ENCODE measurements around the gene GNG2. TPM values are rescaled to one million over a fixed set of nuclear protein-coding genes. Genes with fewer than 3 reads are reported as not detected.

The GNG2 gene
- total and polyA plus RNA-seq, 2 of the 8 experiments (the other 6 are each of a cell fraction or from before 2014, with no cell fraction given) = 8.2 to 17.9 TPM

DNA sequence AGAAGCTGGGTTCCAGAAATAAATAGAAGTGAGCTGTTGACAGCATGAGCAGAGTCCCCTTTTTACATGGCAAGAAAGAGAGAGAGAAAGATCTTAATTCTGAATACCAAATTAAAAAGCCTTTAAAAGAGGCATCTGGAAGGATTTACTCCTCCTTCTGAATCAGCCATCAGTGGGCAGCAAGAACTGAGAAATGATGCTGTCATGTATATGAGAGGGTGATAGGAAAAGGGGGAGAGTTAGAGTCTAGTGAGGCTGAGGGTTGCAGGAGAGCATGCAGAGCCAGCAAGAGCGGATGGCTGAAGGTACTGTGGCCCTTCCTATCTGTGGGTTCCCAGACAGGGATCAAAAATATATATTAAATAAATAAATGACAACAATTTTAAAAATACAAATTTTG, 34.5 kb upstream of the GNG2 start:
- Histone ChIP-seq H2BK20ac (ENCODE audit: low read length) (no peak overlapping the region), H2BK12ac (ENCODE audit: low read depth, low read length) (no peak overlapping the region), H3K18ac (ENCODE audit: extremely low read depth, low read length) (no peak overlapping the region), H3K79me2 (ENCODE audit: control insufficient read depth in 1 of 2, insufficient read depth in 2 of 2, low read length in 2 of 2) (no peaks in the 10 kb centered on the region), H3K4ac (replicated peaks; ENCODE audit: insufficient read length, low read depth, low read length) (no peak overlapping the region), H4K91ac (replicated peaks; ENCODE audit: insufficient read length, low read length) (no peak overlapping the region), H3K4me3 (ENCODE audit: extremely low read depth in 1 of 4, insufficient read depth in 2 of 4, low read depth in 3 of 4, low read length in 4 of 4) (no peak overlapping the region), H3K56ac (replicated peaks; ENCODE audit: insufficient read length, low read depth, low read length) (no peak overlapping the region), H3K23me2 (ENCODE audit: low read depth, low read length) (peaks cover 2% of the 10 kb centered on the region; the same call in 1 of the 2 replicates), H3K23ac (ENCODE audit: insufficient read length) (no peak overlapping the region), H4K5ac (ENCODE audit: insufficient read length, low read depth, low read length) (no peak overlapping the region), H3K4me2 (ENCODE audit: insufficient read depth in 1 of 2, low read depth in 2 of 2, low read length in 2 of 2) (no peak overlapping the region), H3K9me3 (ENCODE audit: insufficient read depth in 2 of 2, low read depth in 1 of 2, low read length in 1 of 2) (no peaks in the 10 kb centered on the region), H3K27ac (ENCODE audit: low read depth, low read length) (no peak overlapping the region), H3K9ac (replicated peaks in 1 of 4; ENCODE audit: extremely low read depth in 1 of 4, low read depth in 3 of 4, low read length in 3 of 4) (no peak overlapping the region), H2BK5ac (ENCODE audit: low read depth, low read length) (no peak overlapping the region), H3K27me3 (replicated peaks in 1 of 4; ENCODE audit: control insufficient read depth in 3 of 4, extremely low read depth in 1 of 4, insufficient read depth in 3 of 4, low read length in 3 of 4) (no peaks in the 10 kb centered on the region), H4K8ac (ENCODE audit: extremely low read depth, insufficient read depth, low read length) (no peak overlapping the region), H3K79me1 (ENCODE audit: low read depth, low read length) (no peaks in the 10 kb centered on the region), H2AK5ac (ENCODE audit: low read depth, low read length) (no peak overlapping the region), H4K20me1 (replicated peaks in 1 of 2; ENCODE audit: control insufficient read depth in 1 of 2, insufficient read depth in 2 of 2, low read length in 2 of 2) (no peaks in the 10 kb centered on the region), H2BK15ac (ENCODE audit: low read length) (no peak overlapping the region), H3K4me1 (replicated peaks in 1 of 4; ENCODE audit: control insufficient read depth in 3 of 4, insufficient read depth in 4 of 4, low read length in 3 of 4) (peaks cover 0 to 10% (median 3%) of the 10 kb centered on the region in 4 experiments; a peak in 3 of 7 replicates), H3K36me3 (ENCODE audit: control insufficient read depth in 2 of 4, insufficient read depth in 4 of 4, low read length in 3 of 4) (no peaks in the 10 kb centered on the region), H2AFZ (ENCODE audit: low read length) (no peak overlapping the region), H3K14ac (ENCODE audit: insufficient read length) (no peak overlapping the region), H2BK120ac (replicated peaks; ENCODE audit: low read depth, low read length) (no peak overlapping the region)
- WGBS, 2 experiments (ENCODE audit: extremely low coverage in 1 of 2, insufficient coverage in 1 of 2, insufficient read length in 1 of 2, insufficient replicate concordance in 2 of 2, low coverage in 1 of 2, low lambda C conversion rate in 2 of 2, missing lambda C conversion rate in 1 of 2) = 90% methylated on average over 1 of the region's 1 CpG; no CpG with 5 or more reads in 1 of the 2 experiments
- CTCF ChIA-PET (ENCODE audit: partially characterized antibody) = interaction anchor here (1.6 kb wide), 1 partner anchor 153 kb away, joined by 3 read pairs; no protein-coding TSS in a partner anchor
- FAIRE-seq (no peak), DNase-seq (ENCODE audit: low read depth in 1 of 2, low spot score in 2 of 2) (no peak)
- POLR2A ChIA-PET (ENCODE audit: partially characterized antibody) = no interaction called here
- TF ChIP-seq, protein P1, sequence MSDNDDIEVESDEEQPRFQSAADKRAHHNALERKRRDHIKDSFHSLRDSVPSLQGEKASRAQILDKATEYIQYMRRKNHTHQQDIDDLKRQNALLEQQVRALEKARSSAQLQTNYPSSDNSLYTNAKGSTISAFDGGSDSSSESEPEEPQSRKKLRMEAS (IDR thresholded peaks at IDR 0.05) = no peak
- TF ChIP-seq HDAC2 (IDR thresholded peaks at IDR 0.05; ENCODE audit: borderline replicate concordance in 1 of 2, low read depth in 2 of 2, low read length in 2 of 2) (no peak), JUN (IDR thresholded peaks at IDR 0.05; ENCODE audit: low read depth, low read length) (no peak), TEAD4 (IDR thresholded peaks at IDR 0.05; ENCODE audit: low read depth, low read length) (no peak), SIRT6 (IDR thresholded peaks at IDR 0.05; ENCODE audit: low read length) (no peak), CREB1 (IDR thresholded peaks at IDR 0.05) (no peak), NANOG (IDR thresholded peaks at IDR 0.05; ENCODE audit: insufficient read depth, low read depth, low read length, poor library complexity, severe bottlenecking) (no peak), SP4 (IDR thresholded peaks at IDR 0.05; ENCODE audit: low read length) (no peak), BACH1 (IDR thresholded peaks at IDR 0.05; ENCODE audit: low read length) (no peak), SP2 (IDR thresholded peaks at IDR 0.05; ENCODE audit: low read length) (no peak), CHD1 (IDR thresholded peaks at IDR 0.05; ENCODE audit: low read depth, low read length) (no peak)
- TF ChIP-seq, protein P2, sequence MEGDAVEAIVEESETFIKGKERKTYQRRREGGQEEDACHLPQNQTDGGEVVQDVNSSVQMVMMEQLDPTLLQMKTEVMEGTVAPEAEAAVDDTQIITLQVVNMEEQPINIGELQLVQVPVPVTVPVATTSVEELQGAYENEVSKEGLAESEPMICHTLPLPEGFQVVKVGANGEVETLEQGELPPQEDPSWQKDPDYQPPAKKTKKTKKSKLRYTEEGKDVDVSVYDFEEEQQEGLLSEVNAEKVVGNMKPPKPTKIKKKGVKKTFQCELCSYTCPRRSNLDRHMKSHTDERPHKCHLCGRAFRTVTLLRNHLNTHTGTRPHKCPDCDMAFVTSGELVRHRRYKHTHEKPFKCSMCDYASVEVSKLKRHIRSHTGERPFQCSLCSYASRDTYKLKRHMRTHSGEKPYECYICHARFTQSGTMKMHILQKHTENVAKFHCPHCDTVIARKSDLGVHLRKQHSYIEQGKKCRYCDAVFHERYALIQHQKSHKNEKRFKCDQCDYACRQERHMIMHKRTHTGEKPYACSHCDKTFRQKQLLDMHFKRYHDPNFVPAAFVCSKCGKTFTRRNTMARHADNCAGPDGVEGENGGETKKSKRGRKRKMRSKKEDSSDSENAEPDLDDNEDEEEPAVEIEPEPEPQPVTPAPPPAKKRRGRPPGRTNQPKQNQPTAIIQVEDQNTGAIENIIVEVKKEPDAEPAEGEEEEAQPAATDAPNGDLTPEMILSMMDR (IDR thresholded peaks at IDR 0.05; ENCODE audit: control extremely low read depth in 1 of 3, insufficient read depth in 1 of 3, low read depth in 1 of 3, low read length in 3 of 3) = no peak
